VCaP (cell line): Measurements from ENCODE around the gene KLK15.

ENCODE experiments used
- H3K27ac ChIP-seq: fragments of 450-650 bp; 2 replicates; pipeline ENCODE4 v1.5.1; 2017
- TF ChIP-seq, protein P1 (sequence below): fragments of 450-650 bp; conservative IDR thresholded peaks from 2 replicates; pipeline ENCODE4 v1.5.1; 2017; ENCODE audit warnings: mild to moderate bottlenecking, moderate library complexity

Gene KLK15

DNA sequence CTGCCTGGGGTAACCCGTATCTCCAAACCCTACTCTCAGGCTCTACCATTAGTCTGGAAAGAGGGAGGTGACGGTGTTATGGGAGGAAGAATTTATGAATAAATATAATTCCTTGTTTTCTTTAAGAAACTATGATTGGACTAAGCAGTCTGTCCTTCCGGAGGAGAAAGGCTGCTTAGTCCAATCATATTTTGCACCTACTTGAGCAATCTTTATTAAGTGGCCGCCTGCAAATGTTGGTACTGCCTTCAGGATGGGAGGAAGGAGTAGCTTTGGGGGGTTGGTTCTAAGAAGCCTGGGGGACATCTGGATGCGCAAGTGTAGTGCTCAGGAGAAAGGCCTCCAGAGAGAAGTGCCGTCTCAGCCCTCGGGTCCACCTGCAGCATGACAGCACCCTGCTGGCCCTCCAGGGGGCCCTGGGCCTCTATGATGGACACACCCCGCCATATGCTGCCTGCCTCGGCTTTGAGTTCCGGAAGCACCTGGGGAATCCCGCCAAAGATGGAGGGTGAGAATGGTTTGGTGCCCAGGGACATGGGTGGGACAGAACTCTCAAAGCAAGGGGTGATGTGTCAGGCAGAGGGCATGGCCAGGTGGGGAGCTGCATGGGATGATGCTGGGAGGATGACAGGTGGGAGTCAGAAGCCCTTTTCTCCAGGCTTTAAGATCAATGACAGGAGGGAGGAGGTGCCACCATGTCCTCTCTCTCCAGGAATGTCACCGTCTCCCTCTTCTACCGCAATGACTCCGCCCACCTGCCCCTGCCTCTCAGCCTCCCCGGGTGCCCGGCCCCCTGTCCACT lies 39.1 kb downstream of the KLK15 start:
- H3K27ac ChIP-seq = peak overlapping the region; percentile 99
- TF ChIP-seq, protein P1, sequence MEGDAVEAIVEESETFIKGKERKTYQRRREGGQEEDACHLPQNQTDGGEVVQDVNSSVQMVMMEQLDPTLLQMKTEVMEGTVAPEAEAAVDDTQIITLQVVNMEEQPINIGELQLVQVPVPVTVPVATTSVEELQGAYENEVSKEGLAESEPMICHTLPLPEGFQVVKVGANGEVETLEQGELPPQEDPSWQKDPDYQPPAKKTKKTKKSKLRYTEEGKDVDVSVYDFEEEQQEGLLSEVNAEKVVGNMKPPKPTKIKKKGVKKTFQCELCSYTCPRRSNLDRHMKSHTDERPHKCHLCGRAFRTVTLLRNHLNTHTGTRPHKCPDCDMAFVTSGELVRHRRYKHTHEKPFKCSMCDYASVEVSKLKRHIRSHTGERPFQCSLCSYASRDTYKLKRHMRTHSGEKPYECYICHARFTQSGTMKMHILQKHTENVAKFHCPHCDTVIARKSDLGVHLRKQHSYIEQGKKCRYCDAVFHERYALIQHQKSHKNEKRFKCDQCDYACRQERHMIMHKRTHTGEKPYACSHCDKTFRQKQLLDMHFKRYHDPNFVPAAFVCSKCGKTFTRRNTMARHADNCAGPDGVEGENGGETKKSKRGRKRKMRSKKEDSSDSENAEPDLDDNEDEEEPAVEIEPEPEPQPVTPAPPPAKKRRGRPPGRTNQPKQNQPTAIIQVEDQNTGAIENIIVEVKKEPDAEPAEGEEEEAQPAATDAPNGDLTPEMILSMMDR = no peak

DNA sequence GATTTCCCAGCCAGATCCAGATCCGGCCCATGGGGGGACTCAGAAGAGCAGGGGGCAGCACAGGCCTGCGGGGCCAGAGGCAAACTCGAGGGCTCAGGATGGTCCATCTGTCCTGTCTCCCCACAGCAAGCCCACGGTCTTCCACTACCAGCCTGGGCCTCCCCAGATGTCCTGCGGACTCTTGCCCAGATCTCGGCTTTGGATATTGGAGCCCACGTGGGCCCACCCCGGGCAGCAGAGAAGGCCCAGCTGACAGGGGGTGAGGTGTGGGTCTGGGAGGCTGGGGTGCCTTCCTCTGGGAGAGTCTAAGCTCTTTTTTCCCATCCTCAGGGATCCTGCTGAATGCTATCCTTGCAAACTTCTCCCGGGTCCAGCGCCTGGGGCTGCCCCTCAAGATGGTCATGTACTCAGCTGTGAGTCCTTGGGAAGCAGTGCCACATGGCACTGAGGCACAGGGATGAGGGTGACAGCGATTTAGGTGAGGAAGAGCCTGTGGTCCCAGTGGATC lies 39.8 kb downstream of the KLK15 start:
- TF ChIP-seq, protein P1 = no peak
- H3K27ac ChIP-seq = peak overlapping the region; percentile 99

DNA sequence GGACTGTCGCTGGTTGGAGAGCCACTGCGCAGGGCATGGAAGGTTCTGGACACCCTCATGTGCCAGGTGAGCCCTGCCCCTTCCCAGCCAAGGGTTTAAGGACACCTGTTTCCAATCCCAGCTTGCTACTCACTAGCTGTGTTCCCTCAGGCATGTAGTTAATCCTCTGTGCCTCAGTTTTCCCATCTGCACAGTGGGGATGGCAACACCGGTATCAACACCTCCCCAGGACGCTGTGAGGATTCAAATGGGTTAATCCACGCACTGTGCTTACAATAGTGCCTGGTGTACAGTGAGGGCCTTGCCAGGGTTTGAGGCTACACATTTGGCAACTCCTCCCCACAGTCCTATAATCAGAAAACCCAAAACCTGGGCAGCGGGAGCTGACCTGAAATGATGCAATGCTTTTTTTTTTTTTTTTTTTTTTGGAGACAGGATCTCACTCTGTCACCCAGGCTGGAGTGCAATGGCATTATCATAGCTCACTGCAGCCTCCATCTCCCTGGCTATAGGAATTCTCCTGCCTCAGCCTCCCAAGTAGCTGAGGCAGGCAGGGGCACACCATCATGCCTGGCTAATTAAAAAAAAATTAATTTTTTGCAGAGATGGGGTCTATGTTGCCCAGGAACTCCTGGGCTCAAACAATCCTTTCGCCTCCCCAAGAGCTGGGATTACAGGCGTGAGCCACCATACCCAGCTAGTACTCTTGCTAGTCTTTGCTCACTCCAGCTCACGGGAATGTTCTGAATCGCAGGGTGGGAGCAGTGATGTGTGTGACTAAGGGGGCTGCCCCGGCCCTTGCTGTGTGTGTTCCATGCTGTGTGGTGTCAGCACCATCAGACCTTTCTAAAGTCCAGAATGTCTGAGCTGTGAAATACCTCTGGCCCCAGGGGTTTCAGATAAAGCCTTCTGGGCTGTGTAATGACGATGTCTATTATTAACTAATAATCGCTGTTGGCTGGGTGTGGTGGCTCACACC lies 40.8 kb downstream of the KLK15 start:
- TF ChIP-seq, protein P1 = no peak
- H3K27ac ChIP-seq = peak overlapping the region; percentile 99

DNA sequence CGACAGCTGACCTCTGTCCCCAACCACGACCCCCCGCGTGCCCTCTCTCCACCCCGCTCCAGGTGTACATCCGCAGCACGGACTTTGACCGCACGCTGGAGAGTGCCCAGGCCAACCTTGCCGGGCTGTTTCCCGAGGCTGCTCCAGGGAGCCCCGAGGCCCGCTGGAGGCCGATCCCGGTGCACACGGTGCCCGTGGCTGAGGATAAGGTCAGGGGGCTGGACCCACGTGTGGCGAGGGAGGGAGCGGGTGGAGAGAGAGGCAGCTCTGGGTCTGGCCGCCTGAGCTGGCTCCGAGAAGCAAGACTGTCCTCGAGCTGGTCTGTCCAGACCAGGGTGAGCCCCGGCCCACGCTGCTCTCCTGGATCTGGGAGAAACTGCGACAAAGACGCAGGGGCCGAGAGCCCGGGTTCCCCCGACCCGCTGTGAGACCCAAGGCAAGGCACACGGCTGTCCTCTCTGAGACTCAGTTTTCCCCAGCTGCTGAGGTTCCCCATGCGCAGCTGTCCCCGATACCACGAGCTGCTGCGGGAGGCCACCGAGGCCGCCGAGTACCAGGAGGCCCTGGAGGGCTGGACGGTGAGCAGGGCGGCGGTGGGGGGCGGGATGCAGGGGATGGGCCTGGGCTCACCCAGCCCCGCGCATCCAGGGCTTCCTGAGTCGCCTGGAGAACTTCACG lies 41.6 kb downstream of the KLK15 start:
- peak overlapping the region; percentile 99; the same call in 1 of the 2 replicates for H3K27ac ChIP-seq
- TF ChIP-seq, protein P1 = no peak

DNA sequence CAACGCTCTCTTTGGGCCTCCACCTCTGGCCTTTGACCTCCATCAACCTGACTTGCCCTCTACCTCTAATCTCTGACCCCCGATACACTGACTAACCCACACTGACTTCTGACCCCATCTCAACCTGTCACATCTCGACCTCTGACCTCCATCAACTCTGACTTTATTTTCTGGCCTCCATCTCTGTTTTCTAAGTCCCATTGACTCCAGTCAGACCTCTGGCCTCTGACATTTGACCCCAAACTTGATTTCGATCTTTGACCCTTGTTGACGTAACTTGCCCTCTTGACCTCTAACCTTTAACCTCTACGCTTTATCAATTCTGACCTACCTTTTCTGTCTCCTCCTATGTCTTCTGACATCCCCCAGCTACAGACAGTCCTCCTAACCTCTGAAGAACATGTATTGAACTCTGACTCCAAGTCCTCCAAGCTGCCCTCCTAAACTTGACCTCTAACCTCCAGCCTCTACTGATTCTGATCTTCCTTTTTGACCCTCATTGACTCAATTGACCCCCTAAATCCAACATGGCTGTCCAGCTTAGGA lies 42.4 kb downstream of the KLK15 start:
- no peak overlapping the region for H3K27ac ChIP-seq
- TF ChIP-seq, protein P1 = no peak

DNA sequence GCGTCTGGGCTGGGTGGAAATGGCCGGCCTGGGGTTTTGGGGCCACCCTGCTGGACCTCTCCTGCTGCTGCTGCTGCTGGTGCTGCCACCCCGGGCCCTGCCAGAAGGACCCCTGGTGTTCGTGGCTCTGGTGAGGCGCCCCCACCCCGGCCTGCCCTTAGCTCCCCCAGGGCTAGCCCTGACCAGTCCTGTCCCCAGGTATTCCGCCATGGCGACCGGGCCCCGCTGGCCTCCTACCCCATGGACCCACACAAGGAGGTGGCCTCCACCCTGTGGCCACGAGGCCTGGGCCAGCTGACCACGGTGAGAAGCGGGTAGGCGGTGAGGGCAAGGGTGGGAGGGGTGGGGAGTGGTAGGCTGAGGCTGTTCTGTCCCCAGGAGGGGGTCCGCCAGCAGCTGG lies 43.0 kb downstream of the KLK15 start, which contains the start of gene ACP4:
ACP4 (plus strand) TSS at position 20 of the 400 bp plus-strand sequence; CDS start at position 20, 0 bp downstream.
- TF ChIP-seq, protein P1 = no peak
- no peak within 1 kb of the TSS for H3K27ac ChIP-seq
